Erythroblast (primary cell): ENCODE measurements around the gene SLC38A7.

Experiments used
- GATA1 ChIP-seq: IDR thresholded peaks from 2 replicates; pipeline ENCODE4 v1.6.1; 2011; ENCODE audit warnings: low read depth, mild to moderate bottlenecking, control low read depth, low read length, moderate library complexity
- POLR2A ChIP-seq: IDR thresholded peaks from 2 replicates; pipeline ENCODE4 v1.6.1; 2011; ENCODE audit warnings: mild to moderate bottlenecking, low read length

DNA sequence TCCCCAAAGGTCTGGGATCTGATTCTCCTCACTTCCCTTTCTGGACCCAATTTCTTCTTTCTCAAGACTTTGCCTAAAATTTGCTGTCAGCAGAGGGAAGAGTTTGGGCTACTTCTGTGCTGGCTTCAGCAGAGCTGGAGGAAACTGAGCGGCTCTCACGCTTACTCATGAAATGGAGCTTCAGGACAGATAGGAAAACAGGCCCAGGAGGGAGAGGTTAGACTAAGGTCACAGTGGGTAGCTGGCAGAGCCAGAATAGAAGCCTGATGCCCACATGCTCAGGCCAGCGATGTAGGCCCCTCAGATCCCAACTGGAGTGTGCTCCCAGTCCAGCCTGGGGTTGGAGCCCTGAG lies 593 bp downstream of the SLC38A7 start:
- TF ChIP-seq POLR2A = no peak
- TF ChIP-seq GATA1 = no peak
